Neuronal stem cell (in vitro differentiated cells): ENCODE data around the gene SCAMP1.
"Not testable (repeated sequence)": the region's sequence is repeated elsewhere in the genome, so short reads cannot be mapped to it uniquely, and the experiment has no call there.

Source experiments
- DNase-seq: peaks from one replicate; pipeline ENCODE4 v3.0.0-alpha.2; 2013; ENCODE audit warnings: low spot score
- H2AFZ ChIP-seq: one replicate; pipeline ENCODE4 v1.6.1; 2013; ENCODE audit warnings: mild to moderate bottlenecking, low read length, inconsistent platforms
- H2AK5ac ChIP-seq: 2 replicates; pipeline ENCODE4 v1.6.1; 2013; ENCODE audit warnings: low read depth, mild to moderate bottlenecking, inconsistent platforms, low read length, moderate library complexity, mixed read lengths
- H2BK120ac ChIP-seq: 2 replicates; pipeline ENCODE4 v1.6.1; 2013; ENCODE audit warnings: low read depth, mild to moderate bottlenecking, inconsistent platforms, low read length, moderate library complexity, mixed read lengths
- H2BK12ac ChIP-seq: one replicate; pipeline ENCODE4 v1.6.1; 2013; ENCODE audit warnings: low read length, inconsistent platforms
- H2BK15ac ChIP-seq: 2 replicates; pipeline ENCODE4 v1.6.1; 2013; ENCODE audit warnings: mild to moderate bottlenecking, low read length, inconsistent platforms, mixed read lengths
- H2BK5ac ChIP-seq: one replicate; pipeline ENCODE4 v1.6.1; 2013; ENCODE audit warnings: inconsistent platforms, mild to moderate bottlenecking, low read length, moderate library complexity
- H3K14ac ChIP-seq: one replicate; pipeline ENCODE4 v1.6.1; 2013; ENCODE audit warnings: low read length, inconsistent platforms
- H3K18ac ChIP-seq: 2 replicates; pipeline ENCODE4 v1.6.1; 2013; ENCODE audit warnings: low read length, inconsistent platforms
- H3K23ac ChIP-seq: 2 replicates; pipeline ENCODE4 v1.6.1; 2013; ENCODE audit warnings: low read depth, mild to moderate bottlenecking, mixed read lengths, low read length, inconsistent platforms; ENCODE audit not compliant: poor library complexity
- H3K27ac ChIP-seq: replicated peaks from 3 replicates; pipeline ENCODE4 v1.5.1; 2013; ENCODE audit warnings: low read length, inconsistent platforms
- H3K27me3 ChIP-seq, 3 experiments: 2 replicates each; pipeline ENCODE4 v1.6.1; 2013; ENCODE audit warnings: low read length in 3 of 3, mild to moderate bottlenecking in 2 of 3, inconsistent platforms in 1 of 3, low read depth in 1 of 3, mixed read lengths in 1 of 3, moderate library complexity in 1 of 3; ENCODE audit not compliant: control insufficient read depth in 3 of 3, insufficient read depth in 3 of 3
- H3K36me3 ChIP-seq, 2 donors: replicated peaks in 1 of 2; 2 replicates each; pipeline ENCODE4 v1.6.1; 2013; ENCODE audit warnings: low read length in 2 of 2; ENCODE audit not compliant: control insufficient read depth in 2 of 2, insufficient read depth in 2 of 2
- H3K4ac ChIP-seq: 2 replicates; pipeline ENCODE4 v1.6.1; 2013; ENCODE audit warnings: inconsistent platforms, mild to moderate bottlenecking, low read length, moderate library complexity
- H3K4me1 ChIP-seq, 2 donors: 1 replicate in 1 of 2; 2 replicates in 1 of 2; pipeline ENCODE4 v1.6.1; 2013; ENCODE audit warnings: low read length in 2 of 2, low read depth in 1 of 2; ENCODE audit not compliant: control insufficient read depth in 2 of 2, insufficient read depth in 1 of 2
- H3K4me2 ChIP-seq: one replicate; pipeline ENCODE4 v1.6.1; 2013; ENCODE audit warnings: mild to moderate bottlenecking, low read length, inconsistent platforms; ENCODE audit not compliant: insufficient read depth, poor library complexity, severe bottlenecking
- H3K4me3 ChIP-seq, 2 donors: 2 replicates each; pipeline ENCODE4 v1.5.1; 2013; ENCODE audit warnings: low read length in 2 of 2, mild to moderate bottlenecking in 2 of 2, inconsistent platforms in 1 of 2, moderate library complexity in 1 of 2
- H3K79me1 ChIP-seq: one replicate; pipeline ENCODE4 v1.6.1; 2013; ENCODE audit warnings: low read depth, mild to moderate bottlenecking, inconsistent platforms, low read length, moderate library complexity
- H3K9ac ChIP-seq: one replicate; pipeline ENCODE4 v1.6.1; 2013; ENCODE audit warnings: mild to moderate bottlenecking, low read depth, low read length, inconsistent platforms; ENCODE audit not compliant: poor library complexity
- H3K9me3 ChIP-seq, 2 donors: replicated peaks in 1 of 2; 2 replicates each; pipeline versions ENCODE3 to v1.6.1; 2013; ENCODE audit warnings: low read length in 2 of 2, mild to moderate bottlenecking in 2 of 2, inconsistent platforms in 1 of 2, low read depth in 1 of 2, mixed read lengths in 1 of 2, moderate library complexity in 1 of 2; ENCODE audit not compliant: control insufficient read depth in 2 of 2, insufficient read depth in 1 of 2
- H4K8ac ChIP-seq: one replicate; pipeline ENCODE4 v1.6.1; 2013; ENCODE audit warnings: low read depth, mild to moderate bottlenecking, inconsistent platforms, low read length, moderate library complexity
- H4K91ac ChIP-seq: one replicate; pipeline ENCODE4 v1.6.1; 2013; ENCODE audit warnings: low read length, low read depth, mild to moderate bottlenecking, inconsistent platforms; ENCODE audit not compliant: poor library complexity
- WGBS, 2 donors: extraction: QIAGEN DNeasy Blood & Tissue Kit; methylation state at CpG; one replicate each; pipeline ENCODE4 v1.1.7; 2013; ENCODE audit warnings: missing lambda C conversion rate in 2 of 2, mixed read lengths in 1 of 2; ENCODE audit not compliant: insufficient read length in 2 of 2, insufficient replicate concordance in 1 of 2; ENCODE audit errors: extremely low coverage in 2 of 2; 5-methylcytosine and 5-hydroxymethylcytosine counted together

Gene SCAMP1

DNA sequence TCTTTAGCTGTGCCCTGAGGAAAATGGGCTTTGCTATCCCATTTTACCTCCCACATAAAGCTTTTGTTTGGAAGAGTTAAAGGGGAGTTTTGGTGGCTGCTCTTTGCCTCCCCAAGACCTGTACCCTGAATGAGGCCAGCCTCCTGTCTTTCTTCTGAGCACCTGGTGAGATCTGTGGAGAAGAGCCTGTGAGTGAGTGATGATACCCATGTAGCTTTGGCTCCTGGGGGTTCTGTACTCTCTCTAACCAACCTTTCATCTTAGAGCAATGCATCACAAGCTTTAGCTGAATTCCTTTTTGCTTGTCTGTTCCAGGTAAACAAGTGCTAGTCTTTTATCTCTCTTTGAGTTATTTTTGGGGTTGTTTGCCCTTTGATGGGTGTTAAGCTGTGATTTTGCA is 73.6 kb downstream of the SCAMP1 start:
- H3K79me1 ChIP-seq = no peaks in the 10 kb centered on the region
- no peaks in the 10 kb centered on the region for H3K36me3 ChIP-seq
- no peak overlapping the region for H2BK120ac ChIP-seq
- H2BK5ac ChIP-seq = no peak overlapping the region
- no peak for DNase-seq
- H3K9me3 ChIP-seq = peaks cover 0 to 3% of the 10 kb centered on the region in 2 donors
- no peaks in the 10 kb centered on the region for H3K4me1 ChIP-seq
- H3K4me3 ChIP-seq = no peak overlapping the region
- H3K27me3 ChIP-seq = no peaks in the 10 kb centered on the region
- H3K4ac ChIP-seq = no peak overlapping the region
- H2BK15ac ChIP-seq = no peak overlapping the region
- no peak overlapping the region for H3K18ac ChIP-seq
- no peak overlapping the region for H4K91ac ChIP-seq
- no peak overlapping the region for H3K14ac ChIP-seq
- H3K9ac ChIP-seq = no peak overlapping the region
- no peak overlapping the region for H4K8ac ChIP-seq
- H2AK5ac ChIP-seq = no peak overlapping the region
- no peak overlapping the region for H2AFZ ChIP-seq
- no peak overlapping the region for H3K4me2 ChIP-seq
- H3K23ac ChIP-seq = no peak overlapping the region
- no peak overlapping the region for H2BK12ac ChIP-seq
- H3K27ac ChIP-seq = no peak overlapping the region

DNA sequence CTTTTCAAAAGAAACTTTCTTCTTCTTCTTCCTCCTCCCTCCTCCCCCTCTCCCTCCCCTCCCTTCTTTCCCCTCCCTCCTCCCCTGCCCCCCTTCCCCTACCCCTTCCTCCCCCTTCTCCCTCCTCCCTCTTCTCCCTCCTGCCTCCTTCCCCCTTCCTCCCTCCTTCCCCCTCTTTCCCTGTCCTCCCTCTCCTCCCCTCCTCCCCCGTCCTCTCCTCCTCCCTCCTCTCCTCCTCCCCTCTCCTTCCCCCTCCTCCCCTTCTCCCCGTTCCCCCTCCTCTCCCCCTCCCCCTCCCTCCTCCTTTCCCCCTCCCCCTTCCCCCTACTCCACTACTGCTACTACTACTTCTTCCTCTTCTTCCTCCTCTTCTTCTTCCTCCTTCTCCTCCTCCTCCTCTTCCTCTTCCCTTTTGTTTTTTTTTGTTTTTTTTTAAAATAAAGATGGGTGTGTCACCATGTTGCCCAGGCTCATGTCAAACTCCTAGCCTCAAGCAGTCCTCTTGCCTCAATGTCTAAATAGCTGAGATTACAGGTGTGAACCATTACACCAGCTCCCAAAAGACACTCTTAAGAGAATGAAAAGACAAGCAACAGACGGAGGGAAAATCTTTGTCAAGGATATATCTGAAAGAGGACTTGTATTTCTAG is 87.5 kb downstream of the SCAMP1 start:
- Histone ChIP-seq H3K9ac (no peak overlapping the region), H4K91ac (no peak overlapping the region), H3K14ac (no peak overlapping the region), H3K9me3 (peaks cover 0 to 6% of the 10 kb centered on the region in 2 donors), H2BK5ac (no peak overlapping the region), H3K4me1 (no peaks in the 10 kb centered on the region), H3K79me1 (peaks cover 2% of the 10 kb centered on the region), H3K27ac (no peak overlapping the region), H3K27me3 (no peaks in the 10 kb centered on the region), H2AFZ (no peak overlapping the region), H4K8ac (no peak overlapping the region), H2BK12ac (no peak overlapping the region), H3K18ac (no peak overlapping the region), H2AK5ac (no peak overlapping the region), H3K4me2 (no peak overlapping the region), H2BK15ac (no peak overlapping the region), H3K4me3 (no peak overlapping the region), H3K23ac (no peak overlapping the region), H2BK120ac (no peak overlapping the region), H3K4ac (no peak overlapping the region), H3K36me3 (peaks cover 0 to 3% of the 10 kb centered on the region in 2 donors)
- no peak for DNase-seq
- WGBS, 2 donors = no CpG with 5 or more reads among the region's 3 CpGs

DNA sequence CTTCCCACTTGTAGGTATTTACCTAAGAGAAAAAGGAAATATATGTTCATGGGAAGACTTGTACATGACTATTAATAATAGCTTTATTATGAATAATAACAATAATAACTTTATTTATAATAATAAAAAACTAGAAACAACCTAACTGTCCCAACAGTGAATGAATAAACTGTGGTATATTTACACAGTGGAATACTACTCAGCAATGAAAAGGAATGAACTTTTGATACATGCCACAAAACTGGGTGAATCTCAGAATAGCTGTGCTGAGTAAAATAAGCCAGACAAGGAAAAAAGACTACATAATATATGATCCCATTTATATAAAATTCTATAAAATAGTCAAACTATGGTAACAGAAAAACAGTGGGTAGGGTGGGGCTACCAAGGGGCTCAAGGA is 88.7 kb downstream of the SCAMP1 start:
- Histone ChIP-seq H3K36me3 (peaks cover 0 to 3% of the 10 kb centered on the region in 2 donors), H2AK5ac (no peak overlapping the region), H2BK15ac (no peak overlapping the region), H2BK120ac (no peak overlapping the region), H4K8ac (no peak overlapping the region), H3K14ac (no peak overlapping the region), H4K91ac (no peak overlapping the region), H3K4me2 (no peak overlapping the region), H3K18ac (no peak overlapping the region), H3K9me3 (peaks cover 0 to 6% of the 10 kb centered on the region in 2 donors), H3K4me3 (no peak overlapping the region), H3K4ac (no peak overlapping the region), H2AFZ (no peak overlapping the region), H3K27ac (no peak overlapping the region), H2BK12ac (no peak overlapping the region), H3K9ac (no peak overlapping the region), H2BK5ac (no peak overlapping the region), H3K4me1 (no peaks in the 10 kb centered on the region), H3K23ac (no peak overlapping the region), H3K79me1 (peaks cover 2% of the 10 kb centered on the region), H3K27me3 (no peaks in the 10 kb centered on the region)
- no peak for DNase-seq

DNA sequence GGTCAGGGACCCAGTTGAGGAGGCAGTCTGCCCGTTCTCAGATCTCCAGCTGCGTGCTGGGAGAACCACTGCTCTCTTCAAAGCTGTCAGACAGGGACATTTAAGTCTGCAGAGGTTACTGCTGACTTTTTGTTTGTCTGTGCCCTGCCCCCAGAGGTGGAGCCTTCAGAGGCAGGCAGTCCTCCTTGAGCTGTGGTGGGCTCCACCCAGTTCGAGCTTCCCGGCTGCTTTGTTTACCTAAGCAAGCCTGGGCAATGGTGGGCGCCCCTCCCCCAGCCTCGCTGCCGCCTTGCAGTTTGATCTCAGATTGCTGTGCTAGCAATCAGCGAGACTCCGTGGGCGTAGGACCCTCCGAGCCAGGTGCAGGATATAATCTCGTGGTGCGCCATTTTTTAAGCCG is 97.1 kb downstream of the SCAMP1 start:
- H3K23ac ChIP-seq, H3K9me3 ChIP-seq, H3K27ac ChIP-seq, H2BK15ac ChIP-seq, H2AK5ac ChIP-seq, H3K4ac ChIP-seq, H3K4me3 ChIP-seq, H2BK5ac ChIP-seq, H3K36me3 ChIP-seq, H3K4me2 ChIP-seq, H2BK120ac ChIP-seq, H4K91ac ChIP-seq, DNase-seq, H3K9ac ChIP-seq, H3K18ac ChIP-seq, H2AFZ ChIP-seq, H4K8ac ChIP-seq, H3K27me3 ChIP-seq, H3K14ac ChIP-seq, H3K79me1 ChIP-seq, H2BK12ac ChIP-seq, H3K4me1 ChIP-seq: not testable (repeated sequence)
- no CpG with 5 or more reads among the region's 14 CpGs for WGBS, 2 donors
